Urinary bladder (tissue), 4 donors: ENCODE data around the gene CDK1. TPM values are rescaled to one million over a fixed set of nuclear protein-coding genes. Genes with fewer than 3 reads are reported as not detected.

Experiments
- DNase-seq: peaks from one replicate; pipeline ENCODE4 v3.0.0-alpha.2; 2015; ENCODE audit errors: extremely low spot score
- H3K27ac ChIP-seq: one replicate; pipeline ENCODE4 v1.5.1; 2013; ENCODE audit warnings: low read depth, mild to moderate bottlenecking, moderate library complexity
- H3K36me3 ChIP-seq: one replicate; pipeline ENCODE4 v1.6.1; 2013; ENCODE audit warnings: mild to moderate bottlenecking, moderate library complexity; ENCODE audit not compliant: insufficient read depth
- H3K4me1 ChIP-seq: one replicate; pipeline ENCODE4 v1.6.1; 2013; ENCODE audit warnings: mild to moderate bottlenecking, moderate library complexity; ENCODE audit not compliant: insufficient read depth
- H3K4me3 ChIP-seq: one replicate; pipeline ENCODE4 v1.5.1; 2013; ENCODE audit warnings: low read depth, low read length
- WGBS: extraction: QIAGEN DNeasy Blood & Tissue Kit; methylation state at CpG from one replicate; pipeline ENCODE4 v1.1.7; 2013; 5-methylcytosine and 5-hydroxymethylcytosine counted together
- polyA plus RNA-seq: library from polyadenylated mRNA; stranded (reverse); fragments of 200-250 nt; gene quantifications from one replicate; pipeline ENCODE4 v1.2.3, GENCODE V29; 2013
- total RNA-seq: library from RNA; depleted of rRNA; stranded (reverse); fragments of >200 nt; gene quantifications from one replicate; pipeline ENCODE4 v1.2.3, GENCODE V29; 2014
- donor health status: healthy with polysubstance abuse.
- donor health status: healthy.

CDK1 gene
- total and polyA plus RNA-seq, 2 donors = 1.9 to 66.8 TPM

- WGBS = 98% methylated on average over 1 of the region's 1 CpG
- Histone ChIP-seq H3K4me1 (no peaks in the 10 kb centered on the region), H3K27ac (no peak overlapping the region), H3K4me3 (no peak overlapping the region), H3K36me3 (no peaks in the 10 kb centered on the region)
- no peak for DNase-seq
These were observed 25.1 kb upstream of the CDK1 start for GRCh38 chr10:60753152-60753551.

GRCh38 chr10:60753817-60754216, 24.5 kb upstream of the CDK1 start:
- H3K4me3 ChIP-seq = no peak overlapping the region
- no peak overlapping the region for H3K27ac ChIP-seq
- DNase-seq = no peak
- no peaks in the 10 kb centered on the region for H3K36me3 ChIP-seq
- WGBS = 87% methylated on average over 5 of the region's 5 CpGs
- no peaks in the 10 kb centered on the region for H3K4me1 ChIP-seq

- H3K4me1 ChIP-seq = no peaks in the 10 kb centered on the region
- no peak for DNase-seq
- WGBS = 13% methylated on average over 3 of the region's 3 CpGs
- no peak overlapping the region for H3K4me3 ChIP-seq
- H3K27ac ChIP-seq = no peak overlapping the region
- no peaks in the 10 kb centered on the region for H3K36me3 ChIP-seq
These were observed 20.8 kb upstream of the CDK1 start for GRCh38 chr10:60757420-60757895.

- Histone ChIP-seq H3K36me3 (no peaks in the 10 kb centered on the region), H3K27ac (no peak overlapping the region), H3K4me1 (no peaks in the 10 kb centered on the region), H3K4me3 (no peak overlapping the region)
- DNase-seq = no peak
- 93% methylated on average over 6 of the region's 6 CpGs for WGBS
These were observed 19.1 kb upstream of the CDK1 start for GRCh38 chr10:60759181-60759580.

- no peak overlapping the region for H3K4me3 ChIP-seq
- no peak overlapping the region for H3K27ac ChIP-seq
- no peaks in the 10 kb centered on the region for H3K4me1 ChIP-seq
These were observed 17.5 kb upstream of the CDK1 start for GRCh38 chr10:60760711-60761210.

GRCh38 chr10:60762554-60762953, 15.7 kb upstream of the CDK1 start:
- 84% methylated on average over 1 of the region's 1 CpG for WGBS
- Histone ChIP-seq H3K4me1 (no peaks in the 10 kb centered on the region), H3K4me3 (no peak overlapping the region), H3K27ac (no peak overlapping the region), H3K36me3 (no peaks in the 10 kb centered on the region)
- DNase-seq = no peak

More at GRCh38 chr10:60760711-60761210, 17.5 kb upstream of the CDK1 start:
- H3K36me3 ChIP-seq = no peaks in the 10 kb centered on the region
- DNase-seq = peak; percentile 23

- no peak overlapping the region for H3K27ac ChIP-seq
- no peak overlapping the region for H3K4me3 ChIP-seq
- H3K4me1 ChIP-seq = no peaks in the 10 kb centered on the region
- WGBS = 83% methylated on average over 6 of the region's 6 CpGs
- no peak for DNase-seq
- no peaks in the 10 kb centered on the region for H3K36me3 ChIP-seq
These were observed 10.9 kb upstream of the CDK1 start for GRCh38 chr10:60767424-60767823.

GRCh38 chr10:60769406-60769805, 8.9 kb upstream of the CDK1 start:
- H3K36me3 ChIP-seq = no peaks in the 10 kb centered on the region
- 59% methylated on average over 2 of the region's 2 CpGs for WGBS
- no peak for DNase-seq
- no peak overlapping the region for H3K27ac ChIP-seq
- H3K4me1 ChIP-seq = no peaks in the 10 kb centered on the region
- no peak overlapping the region for H3K4me3 ChIP-seq

- 45% methylated on average over 9 of the region's 9 CpGs for WGBS
- Histone ChIP-seq H3K4me3 (peak overlapping the region; percentile 76), H3K36me3 (no peaks in the 10 kb centered on the region), H3K27ac (no peak overlapping the region), H3K4me1 (no peaks in the 10 kb centered on the region)
- no peak for DNase-seq
These were observed 523 bp upstream of the CDK1 start for GRCh38 chr10:60777696-60778213.

- no peak for DNase-seq
- H3K36me3 ChIP-seq = no peaks in the 10 kb centered on the region
- peak overlapping the region; percentile 76 for H3K4me3 ChIP-seq
- H3K4me1 ChIP-seq = no peaks in the 10 kb centered on the region
- no peak overlapping the region for H3K27ac ChIP-seq
- whole genome bisulfite sequencing = 9% methylated on average over 17 of the region's 17 CpGs
These were observed 906 bp downstream of the CDK1 start for GRCh38 chr10:60778971-60779796.

GRCh38 chr10:60781661-60782060, 3.4 kb downstream of the CDK1 start:
- Histone ChIP-seq H3K4me1 (no peaks in the 10 kb centered on the region), H3K27ac (no peak overlapping the region), H3K4me3 (no peak overlapping the region), H3K36me3 (no peaks in the 10 kb centered on the region)
- DNase-seq = no peak

- Histone ChIP-seq H3K36me3 (no peaks in the 10 kb centered on the region), H3K4me1 (no peaks in the 10 kb centered on the region), H3K27ac (no peak overlapping the region), H3K4me3 (no peak overlapping the region)
- no peak for DNase-seq
- WGBS = 91% methylated on average over 3 of the region's 3 CpGs
These were observed 6.4 kb downstream of the CDK1 start for GRCh38 chr10:60784641-60785040.

- H3K27ac ChIP-seq = no peak overlapping the region
- no peaks in the 10 kb centered on the region for H3K36me3 ChIP-seq
- no peak for DNase-seq
- no peaks in the 10 kb centered on the region for H3K4me1 ChIP-seq
- H3K4me3 ChIP-seq = no peak overlapping the region
These were observed 10.3 kb downstream of the CDK1 start for GRCh38 chr10:60788544-60788943.

GRCh38 chr10:60789340-60789739, 11.1 kb downstream of the CDK1 start:
- Histone ChIP-seq H3K4me3 (no peak overlapping the region), H3K4me1 (no peaks in the 10 kb centered on the region), H3K27ac (no peak overlapping the region), H3K36me3 (no peaks in the 10 kb centered on the region)
- 31% methylated on average over 4 of the region's 4 CpGs for WGBS
- DNase-seq = no peak
